Epithelial cell of prostate (primary cell): ENCODE measurements around the gene KRTAP10-6.
"Not testable (repeated sequence)": the region's sequence is repeated elsewhere in the genome, so short reads cannot be mapped to it uniquely, and the experiment has no call there.

Experiments used
- DNase-seq: peaks from one replicate; pipeline ENCODE4 v3.0.0-alpha.2; 2011; ENCODE audit warnings: low read depth, low spot score
- H3K27ac ChIP-seq: fragments of 450-650 bp; 2 replicates; pipeline ENCODE4 v1.5.1; 2017; ENCODE audit warnings: mild to moderate bottlenecking

KRTAP10-6 gene

DNA sequence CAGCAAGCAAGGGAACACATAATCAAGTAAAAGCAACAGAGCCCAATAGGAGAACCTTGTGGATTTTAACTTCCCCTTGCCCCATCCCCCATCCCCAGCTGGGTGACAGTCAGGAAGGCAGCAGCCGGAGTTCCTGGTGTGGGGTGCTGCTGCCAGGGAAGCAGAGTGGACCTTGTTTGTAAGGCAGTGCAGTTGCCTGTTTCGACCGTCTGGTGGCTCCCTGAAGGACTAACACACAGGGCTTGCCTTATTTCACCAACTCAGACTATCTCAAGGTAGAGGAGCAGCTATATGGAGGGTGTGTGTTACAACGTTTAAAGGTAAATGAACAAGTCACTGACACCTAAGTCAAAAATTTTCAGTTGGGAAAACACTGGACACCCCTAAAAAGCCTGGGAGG lies 26.2 kb upstream of the KRTAP10-6 start:
- H3K27ac ChIP-seq, result no peak overlapping the region
- no peak for DNase-seq

DNA sequence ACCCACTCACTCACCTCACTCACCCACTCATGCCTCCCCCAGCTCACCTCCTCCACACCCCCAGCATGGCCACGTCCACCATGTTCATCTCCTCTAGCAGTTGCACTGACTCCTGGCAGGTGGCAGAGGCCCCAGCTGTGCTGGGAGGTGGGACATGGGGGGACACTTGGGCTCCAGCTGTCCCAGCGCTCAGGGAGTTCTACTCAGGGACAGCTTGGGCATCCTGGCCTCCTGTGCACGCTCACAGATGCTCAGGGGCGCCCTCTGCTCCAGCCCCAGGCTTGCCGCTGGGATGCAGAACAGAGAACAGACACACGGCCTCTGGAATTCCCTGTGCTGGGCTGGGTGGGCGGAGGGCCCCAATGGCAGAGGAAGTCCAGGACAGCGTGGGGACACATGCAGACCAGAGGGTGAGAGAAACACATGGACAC lies 24.8 kb upstream of the KRTAP10-6 start:
- no peak overlapping the region for H3K27ac ChIP-seq
- no peak for DNase-seq

DNA sequence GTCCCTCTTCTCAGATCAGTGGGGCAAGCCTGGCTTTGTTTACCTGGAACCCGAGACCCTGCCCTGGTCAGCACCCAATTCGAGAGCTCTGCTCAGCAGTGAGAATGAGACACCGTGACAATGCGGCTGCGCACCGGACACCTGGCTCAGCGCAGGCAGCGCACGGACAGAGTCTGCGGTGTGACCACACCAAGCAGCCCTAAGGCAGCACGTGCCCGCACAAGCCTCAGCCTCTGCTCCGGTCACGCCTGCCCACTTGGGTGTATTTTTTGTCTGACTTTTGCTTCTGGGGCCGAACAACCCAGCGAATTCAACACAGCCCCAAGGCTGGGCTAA lies 24.3 kb upstream of the KRTAP10-6 start:
- DNase-seq, result no peak
- H3K27ac ChIP-seq, result no peak overlapping the region

DNA sequence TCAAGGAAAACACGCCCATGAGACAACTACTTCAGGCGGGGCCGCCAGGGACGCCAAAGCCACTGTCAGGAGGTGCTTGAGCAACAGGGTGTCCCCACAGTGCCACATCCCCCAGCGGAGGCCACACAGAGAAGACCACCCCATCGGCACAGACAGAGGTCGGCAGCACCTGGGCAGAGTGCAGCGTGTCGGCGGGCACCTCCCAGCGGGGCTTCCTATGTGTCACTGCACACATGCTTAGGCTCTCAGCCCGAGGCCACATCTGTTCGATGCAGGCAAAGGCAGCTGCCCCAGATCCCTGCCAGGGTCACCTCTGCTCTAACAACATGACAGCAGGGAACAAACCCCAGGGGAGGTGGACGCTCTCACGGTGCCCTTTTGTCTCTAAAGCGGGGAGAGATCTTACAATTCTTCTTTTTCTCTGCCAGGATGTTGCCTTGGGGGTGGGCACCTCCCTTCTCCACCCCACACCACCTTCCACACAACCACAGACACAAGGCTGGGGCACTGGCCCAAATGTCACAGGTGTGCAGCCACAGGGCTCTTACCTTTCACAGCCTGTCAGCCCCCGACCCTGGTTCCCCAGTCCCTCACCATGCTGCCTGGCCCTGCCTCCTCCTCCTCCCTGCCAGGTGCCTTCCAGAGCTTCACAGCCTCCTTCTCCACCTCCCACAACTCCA lies 23.7 kb upstream of the KRTAP10-6 start:
- no peak for DNase-seq
- no peak overlapping the region for H3K27ac ChIP-seq

DNA sequence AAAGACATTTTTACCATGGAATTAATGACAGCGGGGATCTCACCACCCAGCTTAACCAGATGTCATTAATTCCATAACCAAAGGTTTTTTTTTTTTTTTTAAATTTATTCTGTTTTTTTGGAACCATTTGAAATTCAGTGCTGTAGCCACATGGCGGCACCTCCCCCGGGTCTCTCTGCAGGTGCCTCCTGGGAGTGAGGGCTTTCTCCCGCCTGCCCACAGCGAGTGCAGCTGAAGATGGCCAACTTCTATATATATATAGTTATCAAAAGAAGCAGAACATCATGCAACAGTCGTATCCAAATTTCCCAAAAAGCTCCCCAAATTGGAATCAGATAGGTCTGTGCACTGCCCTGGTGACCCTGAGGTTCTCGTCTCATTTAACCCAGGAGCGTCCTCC lies 23.2 kb upstream of the KRTAP10-6 start:
- no peak for DNase-seq
- H3K27ac ChIP-seq, result no peak overlapping the region

DNA sequence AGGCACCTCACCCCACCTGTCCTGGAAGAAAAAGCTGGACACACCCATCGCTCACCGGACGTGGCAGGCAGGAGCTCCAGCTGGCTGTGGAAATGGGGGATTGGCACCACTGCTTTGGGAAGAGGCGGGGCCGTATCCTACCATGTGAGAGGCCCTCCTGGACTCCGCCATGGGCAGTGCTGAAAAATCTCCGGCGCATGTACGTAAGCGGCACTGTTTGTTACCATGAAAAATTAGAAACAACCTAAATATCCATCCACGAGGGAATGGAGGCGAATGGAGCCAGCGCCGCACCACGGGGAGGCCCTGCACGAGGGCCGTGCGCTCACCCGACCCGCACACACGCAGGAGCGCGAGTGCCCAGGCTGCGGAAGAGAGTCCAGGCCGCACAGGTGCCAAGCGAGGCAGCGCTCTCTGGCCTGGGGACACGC lies 22.7 kb upstream of the KRTAP10-6 start:
- DNase-seq, result no peak
- no peak overlapping the region for H3K27ac ChIP-seq

DNA sequence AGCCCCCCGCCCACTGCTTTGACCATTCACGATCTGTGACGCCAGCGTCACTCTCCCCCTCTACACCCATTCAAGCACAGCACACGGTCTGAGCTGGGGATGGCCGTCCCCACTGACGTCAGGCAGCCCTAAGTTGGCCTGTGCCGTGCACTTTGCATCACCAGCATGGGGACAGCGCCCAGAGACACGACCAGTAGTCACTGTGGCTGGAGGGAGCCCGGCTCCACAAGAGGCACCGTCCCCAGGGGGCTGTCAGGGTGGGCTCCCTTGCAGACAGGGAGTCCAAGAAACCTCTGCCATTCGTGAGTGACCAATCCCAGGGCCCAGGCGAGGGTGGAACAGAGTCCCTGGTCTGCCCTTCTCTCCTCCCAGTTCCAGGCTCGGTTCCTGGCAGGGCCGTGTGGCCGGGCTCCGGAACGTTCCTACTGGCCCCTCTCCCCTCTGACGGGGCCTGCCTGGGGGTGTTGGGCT lies 21.9 kb upstream of the KRTAP10-6 start:
- H3K27ac ChIP-seq, result no peak overlapping the region
- DNase-seq, result no peak

DNA sequence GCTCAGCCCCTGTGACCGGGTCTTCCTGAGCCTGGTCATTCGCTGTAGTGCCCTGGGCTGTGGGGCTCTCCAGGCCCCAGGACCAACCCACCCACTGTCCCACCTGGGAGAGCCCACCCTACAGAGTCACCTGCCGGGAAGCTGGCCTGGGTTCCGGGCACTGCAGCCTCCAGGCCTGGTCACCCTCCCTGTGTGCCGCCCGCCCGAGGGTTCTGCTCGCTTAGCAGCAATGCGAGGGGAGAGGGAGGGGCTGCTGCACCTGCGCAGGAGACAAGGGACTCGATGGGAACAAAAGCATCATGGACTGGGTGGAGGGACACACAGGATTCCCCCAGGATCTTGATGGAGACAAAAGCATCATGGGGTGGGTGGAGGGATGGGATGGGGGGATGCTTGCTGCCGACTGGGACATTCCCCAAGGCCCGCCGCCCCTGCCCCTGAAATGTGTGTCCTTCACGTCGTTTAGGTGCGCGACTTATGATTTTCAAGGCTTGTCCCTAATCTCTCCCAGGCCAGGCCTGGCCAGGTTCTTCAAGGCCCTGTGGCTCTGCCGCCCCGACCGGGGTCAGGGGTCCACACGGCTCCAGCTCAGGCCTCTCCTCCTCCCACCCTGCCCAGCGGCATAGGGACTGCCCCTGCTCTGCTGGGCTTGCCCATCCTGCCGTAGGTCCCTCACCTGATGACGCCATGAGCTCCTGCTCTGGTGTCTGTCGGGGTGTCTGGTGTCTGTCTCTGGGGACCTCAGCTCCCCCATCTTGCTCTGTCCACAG lies 21.3 kb upstream of the KRTAP10-6 start:
- H3K27ac ChIP-seq, result no peak overlapping the region
- DNase-seq, result no peak

DNA sequence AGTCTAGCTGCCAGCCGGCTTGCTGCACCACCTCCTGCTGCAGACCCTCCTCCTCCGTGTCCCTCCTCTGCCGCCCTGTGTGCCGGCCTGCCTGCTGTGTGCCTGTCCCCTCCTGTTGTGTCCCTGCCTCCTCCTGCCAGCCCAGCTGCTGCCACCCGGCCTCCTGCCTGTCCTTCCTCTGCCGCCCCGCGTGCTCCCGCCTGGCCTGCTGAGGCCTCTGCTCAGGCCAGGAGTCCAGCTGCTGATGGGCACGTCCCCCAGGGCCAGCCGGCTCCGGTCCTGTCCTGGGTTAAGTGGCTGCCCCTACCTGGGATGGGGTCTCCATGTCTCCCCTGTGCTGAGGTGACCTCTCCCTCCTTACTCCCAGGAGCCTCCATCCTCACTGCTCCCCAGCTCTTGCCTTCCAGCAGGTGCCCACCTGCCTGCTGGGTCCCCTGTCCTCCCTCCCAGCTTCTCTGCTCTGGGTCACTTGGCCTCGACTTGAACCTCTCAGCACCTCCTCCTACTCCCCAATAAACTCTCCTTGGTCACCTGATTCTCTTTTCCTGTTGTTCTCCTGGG lies 20.4 kb upstream of the KRTAP10-6 start:
- no peak overlapping the region for H3K27ac ChIP-seq
- no peak for DNase-seq

DNA sequence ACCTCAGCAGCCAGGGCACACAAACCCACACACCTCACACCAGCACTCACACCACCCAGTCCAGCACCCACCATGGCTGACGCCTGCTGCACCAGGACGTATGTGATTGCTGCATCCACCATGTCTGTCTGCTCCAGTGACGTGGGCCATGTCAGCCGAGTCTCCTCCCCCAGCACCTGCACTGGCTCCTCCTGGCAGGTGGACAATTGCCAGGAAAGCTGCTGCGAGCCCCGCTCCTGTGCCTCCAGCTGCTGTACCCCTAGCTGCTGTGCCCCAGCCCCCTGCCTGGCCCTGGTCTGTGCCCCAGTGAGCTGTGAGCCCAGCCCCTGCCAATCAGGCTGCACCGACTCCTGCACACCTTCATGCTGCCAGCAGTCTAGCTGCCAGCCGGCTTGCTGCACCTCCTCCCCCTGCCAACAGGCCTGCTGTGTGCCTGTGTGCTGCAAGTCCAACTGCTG lies 19.8 kb upstream of the KRTAP10-6 start, which contains the start of gene KRTAP10-8:
TSS of gene KRTAP10-8 (plus strand) at position 51 of the 458 bp plus-strand sequence. CDS start at position 73, 22 bp downstream.
- DNase-seq, result no peak
- H3K27ac ChIP-seq, result no peak within 1 kb of the TSS

DNA sequence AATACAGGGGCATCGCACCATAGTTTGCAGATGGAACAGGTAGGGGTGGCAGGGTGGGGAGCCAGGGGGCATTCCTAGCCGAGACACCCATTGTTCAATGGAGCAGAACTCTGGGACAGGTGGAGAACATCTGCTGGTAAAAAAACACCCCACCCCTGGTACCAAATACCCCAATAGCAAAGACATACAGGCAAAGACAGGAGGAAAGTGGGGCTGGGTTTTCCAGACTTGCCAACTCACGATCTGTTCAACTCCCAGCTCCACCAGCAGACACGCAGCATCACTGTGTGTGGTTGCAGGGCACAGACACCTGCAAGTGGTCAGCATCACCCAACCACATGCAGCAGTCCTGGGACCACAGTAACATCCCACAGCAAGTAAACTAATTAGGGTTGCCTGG lies 19.2 kb upstream of the KRTAP10-6 start:
- no peak for DNase-seq

DNA sequence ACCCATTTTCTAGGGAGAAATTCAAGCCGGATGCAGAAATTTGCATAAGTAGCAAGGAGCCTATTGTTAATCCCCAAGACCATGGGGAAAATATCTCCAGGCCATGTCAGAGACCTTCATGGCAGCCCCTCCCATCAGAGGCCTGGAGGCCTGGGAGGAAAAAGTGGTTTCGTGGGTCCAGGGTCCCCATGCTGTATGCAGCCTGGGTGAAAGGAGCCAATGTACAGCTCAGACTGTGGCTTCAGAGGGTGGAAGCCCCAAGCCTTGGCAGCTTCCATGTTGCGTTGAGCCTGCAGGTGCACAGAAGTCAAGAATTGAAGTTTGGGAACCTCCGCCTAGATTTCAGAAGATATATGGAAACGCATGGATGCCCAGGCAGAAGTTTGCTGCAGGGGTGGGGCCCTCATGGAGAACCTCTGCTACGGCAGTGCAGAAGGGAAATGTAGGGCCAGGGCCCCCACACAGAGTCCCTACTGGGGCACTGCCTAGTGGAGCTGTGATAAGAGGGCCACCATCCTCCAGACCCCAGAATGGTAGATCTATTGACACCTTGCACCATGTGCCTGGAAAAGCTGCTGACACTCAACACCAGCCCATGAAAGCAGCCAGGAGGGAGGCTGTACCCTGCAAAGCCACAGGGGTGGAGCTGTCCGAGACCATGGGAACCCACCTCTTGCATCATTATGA lies 18.0 kb upstream of the KRTAP10-6 start:
- DNase-seq, H3K27ac ChIP-seq: not testable (repeated sequence)

More for the DNA sequence above, 19.2 kb upstream of the KRTAP10-6 start:
- H3K27ac ChIP-seq, result no peak overlapping the region

DNA sequence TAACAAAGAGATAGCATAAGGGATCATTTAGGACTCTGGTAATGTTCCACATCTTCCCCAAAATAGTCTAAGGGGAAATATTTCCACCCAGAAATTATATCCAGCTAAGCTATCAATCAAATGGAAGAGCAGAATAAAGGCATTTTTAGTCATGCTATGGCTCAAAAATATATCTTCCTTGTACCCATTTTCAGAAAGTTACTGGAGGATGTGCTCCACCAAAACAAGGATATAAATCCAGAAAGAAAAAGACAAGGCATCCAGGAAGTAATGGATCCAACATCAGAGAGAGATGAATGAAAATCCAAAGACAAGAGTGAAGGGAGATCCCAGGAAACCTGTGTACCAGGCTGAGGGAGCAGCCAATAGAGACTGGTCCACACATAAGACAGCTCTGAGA lies 16.9 kb upstream of the KRTAP10-6 start:
- no peak overlapping the region for H3K27ac ChIP-seq
- DNase-seq, result no peak

DNA sequence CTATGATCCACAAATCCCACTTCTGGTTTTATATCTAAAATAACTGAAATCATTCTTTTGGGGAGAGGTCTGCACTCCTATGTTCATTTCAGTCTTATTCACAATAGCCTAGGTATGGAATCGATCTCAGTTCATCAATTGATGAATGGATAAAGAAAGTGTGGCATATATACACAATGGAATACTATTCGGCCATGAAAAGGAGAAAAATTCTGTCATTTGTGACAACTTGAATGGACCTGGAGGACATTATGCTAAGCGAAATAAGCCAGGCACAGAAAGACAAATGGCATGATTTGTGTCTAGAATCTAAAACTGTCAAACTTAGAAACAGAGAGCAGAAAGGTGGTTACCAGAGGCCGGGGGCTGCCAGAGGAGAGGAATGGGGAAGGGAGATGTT lies 14.2 kb upstream of the KRTAP10-6 start:
- DNase-seq, result no peak
- no peak overlapping the region for H3K27ac ChIP-seq

DNA sequence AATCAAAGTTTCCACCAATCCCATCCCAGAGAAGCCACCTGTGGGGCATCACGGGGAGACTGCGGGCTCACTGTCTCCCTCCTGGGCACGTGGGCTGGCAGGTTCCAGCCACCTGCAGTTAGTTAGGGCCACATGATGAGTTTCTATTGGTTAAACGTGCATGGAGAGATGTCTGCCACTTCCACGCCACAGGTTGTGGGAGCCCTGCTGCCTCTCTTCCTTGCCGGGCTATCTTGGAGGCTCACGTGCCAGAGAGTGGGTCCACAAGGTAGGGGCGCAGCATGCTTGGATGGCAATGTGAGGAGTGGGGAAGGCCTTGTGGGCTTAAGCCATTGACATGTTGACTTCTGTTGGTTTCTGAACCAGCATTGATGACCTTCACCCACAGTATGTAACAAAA lies 11.6 kb upstream of the KRTAP10-6 start:
- no peak overlapping the region for H3K27ac ChIP-seq
- no peak for DNase-seq

DNA sequence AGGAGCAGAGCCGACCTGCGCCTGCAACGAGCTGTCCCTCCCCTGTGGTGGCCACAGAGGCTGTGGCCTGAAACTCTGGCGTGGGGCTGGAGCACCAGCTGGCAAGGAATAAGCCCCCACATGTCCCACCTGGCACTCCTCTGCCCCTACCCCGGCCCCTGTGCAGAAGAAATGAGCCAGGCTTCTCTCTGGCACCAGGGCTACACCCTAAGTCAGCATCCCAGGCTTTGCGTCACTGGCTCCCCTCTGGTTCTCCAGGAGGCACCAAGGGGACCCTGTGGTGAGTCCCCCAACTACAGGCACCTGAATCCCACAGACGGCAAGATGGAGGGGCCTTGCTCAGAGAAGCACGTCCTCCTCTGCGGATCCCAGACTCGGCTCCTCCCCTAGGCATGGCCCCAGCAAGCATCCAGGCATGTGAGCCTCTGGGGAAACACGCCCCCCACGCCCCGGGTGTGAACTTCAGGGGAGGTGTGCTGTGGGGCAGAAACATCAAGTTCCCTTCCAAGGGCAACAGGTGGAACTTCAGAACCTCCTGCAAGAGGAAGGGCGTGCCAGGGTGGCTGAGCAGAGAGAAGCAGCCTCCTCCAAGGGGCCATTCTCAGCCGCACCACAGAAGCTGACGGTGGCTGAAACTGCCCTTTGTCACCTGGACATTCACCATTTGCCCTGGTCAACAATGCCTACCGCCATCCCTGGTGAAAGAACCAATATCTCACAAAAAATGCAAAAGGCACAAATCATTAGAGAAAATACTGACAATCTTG lies 11.0 kb upstream of the KRTAP10-6 start:
- no peak for DNase-seq
- H3K27ac ChIP-seq, result no peak overlapping the region

DNA sequence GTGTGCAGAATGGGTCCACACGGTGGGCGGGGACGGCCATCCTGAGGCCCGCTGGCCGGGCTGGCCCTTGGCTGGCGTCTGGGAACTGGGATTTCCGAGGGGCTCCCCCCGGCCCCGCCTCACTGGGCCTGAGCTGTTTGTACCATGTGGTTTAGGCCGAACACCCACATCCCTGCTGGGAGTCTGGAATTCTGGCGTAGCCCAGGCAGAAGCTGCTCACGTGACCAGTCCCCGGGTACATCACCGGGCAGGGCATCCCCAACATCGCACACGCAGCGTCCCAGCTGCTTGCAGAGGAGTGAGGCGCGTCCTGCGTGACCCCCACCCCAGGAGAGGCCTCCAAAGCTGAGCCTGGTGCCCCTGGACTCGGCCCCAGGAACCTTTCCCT lies 10.2 kb upstream of the KRTAP10-6 start:
- H3K27ac ChIP-seq, result no peak overlapping the region
- no peak for DNase-seq

DNA sequence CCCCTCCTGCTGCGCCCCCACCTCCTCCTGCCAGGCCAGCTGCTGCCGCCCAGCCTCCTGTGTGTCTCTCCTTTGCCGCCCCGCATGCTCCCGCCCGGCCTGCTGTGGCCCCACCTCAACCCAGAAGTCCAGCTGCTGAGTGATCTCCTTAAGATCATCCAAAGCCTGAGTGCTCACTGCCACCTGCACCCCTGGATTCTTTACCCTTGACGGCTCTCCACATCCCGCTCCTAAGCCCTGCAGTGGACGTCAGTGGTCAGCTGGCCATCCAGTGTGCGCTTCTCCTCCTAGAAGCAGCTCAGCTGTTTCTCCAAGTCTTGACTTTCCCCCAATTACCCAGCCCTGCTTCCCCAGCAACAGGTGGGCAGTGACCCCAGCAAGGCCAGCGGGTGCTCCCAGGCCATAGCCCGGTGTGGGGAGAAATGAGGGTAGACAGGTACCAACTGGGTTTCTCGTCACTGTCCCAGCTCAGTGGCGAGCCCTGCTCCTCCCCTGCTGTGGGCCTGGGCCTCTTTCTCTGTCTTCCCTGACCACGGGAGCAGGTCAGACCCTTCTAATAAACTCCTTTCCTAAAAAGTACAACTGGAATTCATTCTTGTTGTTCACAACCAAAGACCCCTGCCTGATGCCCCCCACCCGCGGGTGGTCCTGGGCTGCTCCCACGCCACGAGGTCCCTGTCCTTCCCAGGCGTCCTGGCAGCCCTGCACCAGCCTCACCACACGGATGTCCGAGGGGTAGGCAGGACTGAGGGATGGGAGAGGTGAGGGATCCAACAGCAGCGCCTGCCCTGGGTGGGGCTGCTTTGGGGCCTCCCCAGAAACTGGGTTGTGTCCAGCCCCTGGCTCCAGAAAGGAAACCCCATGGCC lies 9.5 kb upstream of the KRTAP10-6 start:
- no peak for DNase-seq
- no peak overlapping the region for H3K27ac ChIP-seq

DNA sequence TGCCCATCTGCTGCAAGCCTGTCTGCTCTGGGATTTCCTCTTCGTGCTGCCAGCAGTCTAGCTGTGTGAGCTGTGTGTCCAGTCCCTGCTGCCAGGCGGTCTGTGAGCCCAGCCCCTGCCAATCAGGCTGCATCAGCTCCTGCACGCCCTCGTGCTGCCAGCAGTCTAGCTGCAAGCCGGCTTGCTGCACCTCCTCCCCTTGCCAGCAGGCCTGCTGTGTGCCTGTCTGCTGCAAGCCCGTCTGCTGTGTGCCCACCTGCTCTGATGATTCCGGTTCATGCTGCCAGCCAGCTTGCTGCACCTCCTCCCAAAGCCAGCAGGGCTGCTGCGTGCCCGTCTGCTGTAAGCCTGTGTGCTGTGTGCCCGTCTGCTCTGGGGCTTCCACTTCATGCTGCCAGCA lies 8.8 kb upstream of the KRTAP10-6 start:
- not testable (repeated sequence) for DNase-seq, H3K27ac ChIP-seq
